Activated CD8-positive, alpha-beta T cell treated with anti-CD3 and anti-CD28 coated beads for 36 hours (primary cell): ENCODE results near the gene PRKCE. TPM values are rescaled to one million over a fixed set of nuclear protein-coding genes. Genes with fewer than 3 reads are reported as not detected.

Source experiments
- ATAC-seq: fragments of 200-7000 bp; cut with Tn5 transposase; one replicate; pipeline ENCODE4 v1.10.0; 2021; ENCODE audit warnings: mild to moderate bottlenecking, moderate library complexity
- CTCF ChIA-PET: fragments of 350-600 bp; sonication (Branson Sonifier 250); formaldehyde crosslinking; loops from one replicate; lab custom pipeline; 2021; ENCODE audit warnings: antibody characterized with exemption; lab: Charles Lee
- POLR2A ChIA-PET: fragments of 350-600 bp; sonication (Branson Sonifier 250); formaldehyde crosslinking; loops from one replicate; lab custom pipeline; 2021; ENCODE audit warnings: antibody characterized with exemption; lab: Charles Lee
- DNase-seq: peaks from one replicate; pipeline ENCODE4 v3.0.0-alpha.2; 2020
- H3K27ac Mint-ChIP-seq: one replicate; pipeline ENCODE4 v1.8.0; 2021; ENCODE audit warnings: mild to moderate bottlenecking, mixed read lengths
- H3K27me3 Mint-ChIP-seq: one replicate; pipeline ENCODE4 v1.8.0; 2021; ENCODE audit warnings: mixed read lengths
- H3K36me3 Mint-ChIP-seq: one replicate; pipeline ENCODE4 v1.8.0; 2021; ENCODE audit warnings: low read depth, mixed read lengths
- H3K4me1 Mint-ChIP-seq: one replicate; pipeline ENCODE4 v1.8.0; 2021; ENCODE audit warnings: low read depth, mixed read lengths
- H3K4me3 Mint-ChIP-seq: one replicate; pipeline ENCODE4 v1.8.0; 2021; ENCODE audit warnings: mild to moderate bottlenecking, moderate library complexity, mixed read lengths
- H3K9me3 Mint-ChIP-seq: one replicate; pipeline ENCODE4 v1.8.0; 2021; ENCODE audit warnings: mixed read lengths
- CTCF ChIP-seq: fragments of 200-600 bp; IDR thresholded peaks from one replicate; pipeline ENCODE4 v1.8.0; 2022; ENCODE audit warnings: antibody characterized with exemption, mild to moderate bottlenecking
- intact Hi-C: fragments of 100-400 bp; cut with micrococcal nuclease; formaldehyde crosslinking; loops from one replicate; pipeline ENCODE4 v1.10.0; 2022
- total RNA-seq, 2 experiments: library from RNA; stranded (reverse); gene quantifications; one replicate each; pipeline ENCODE4 v1.2.3, GENCODE V29; 2021

The PRKCE gene
- total RNA-seq, 2 experiments from 2014 or later, result 11.5 to 11.9 TPM

- TF ChIP-seq CTCF, result peak; percentile 93
- intact Hi-C loops, result loop anchor here (1.0 to 10.0 kb wide), 2 partner anchors 135 to 156 kb away; no protein-coding TSS in a partner anchor
- Mint-ChIP-seq H3K9me3 (no peaks in the 10 kb centered on the region), H3K4me3 (no peak overlapping the region), H3K27me3 (no peaks in the 10 kb centered on the region), H3K27ac (no peak overlapping the region), H3K4me1 (peaks cover 3% of the 10 kb centered on the region), H3K36me3 (no peaks in the 10 kb centered on the region)
- CTCF ChIA-PET, result interaction anchor here (0.6 to 4.4 kb wide), 42 partner anchors 8 to 796 kb away, joined by 3 to 51 read pairs (median 4); partner anchors contain the start of genes PRKCE and SRBD1
- ATAC-seq, result peak; percentile 88
- POLR2A ChIA-PET, result interaction anchor here (0.6 kb wide), 1 partner anchor 716 kb away, joined by 4 read pairs; no protein-coding TSS in a partner anchor
- DNase-seq, result peak; percentile 77
Measured at GRCh38 chr2:45778720-45779171, 127.3 kb downstream of the PRKCE start.

DNA sequence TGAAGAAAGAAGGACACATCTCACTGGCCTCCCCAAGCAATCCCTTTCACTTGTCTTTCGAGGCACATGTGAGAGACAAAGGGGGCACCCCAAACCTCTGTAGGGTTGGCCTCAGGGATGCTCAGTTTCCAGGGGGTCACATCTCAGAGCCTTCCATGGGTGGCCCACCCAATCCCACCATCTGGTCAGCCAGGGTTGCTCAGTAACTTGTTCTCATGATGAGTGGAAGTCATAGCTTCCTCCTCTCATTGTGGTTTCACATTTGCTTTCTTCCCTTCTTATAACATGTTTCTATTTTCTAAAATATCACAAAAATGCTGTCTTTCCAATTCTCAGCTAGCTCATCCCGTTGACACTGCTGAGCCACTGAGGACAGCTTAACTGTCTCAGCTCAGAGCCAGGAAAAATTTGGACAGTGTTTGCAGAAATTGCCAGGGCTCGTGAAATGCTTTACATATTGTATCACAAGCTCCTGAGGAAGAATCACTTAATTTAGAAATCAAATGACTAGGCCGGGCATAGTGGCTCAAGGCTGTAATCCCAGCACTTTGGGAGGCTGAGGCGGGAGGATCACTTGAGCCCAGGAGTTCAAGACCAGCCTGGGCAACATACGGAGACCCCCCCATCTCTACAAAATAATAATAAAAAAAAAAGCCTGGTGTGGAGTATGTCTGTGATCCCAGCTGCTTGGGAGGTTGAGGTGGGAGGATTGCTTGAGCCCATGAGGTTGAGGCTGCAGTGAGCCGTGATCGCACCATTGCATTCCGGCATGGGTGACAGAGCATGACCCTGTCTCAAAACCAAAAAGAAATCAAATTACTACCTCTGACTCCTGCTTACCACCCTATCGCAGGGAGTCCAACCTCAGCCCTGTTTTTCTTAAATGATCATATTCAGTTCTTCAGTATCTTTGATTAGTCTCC, 129.3 kb downstream of the PRKCE start:
- Mint-ChIP-seq H3K27me3 (no peaks in the 10 kb centered on the region), H3K27ac (no peak overlapping the region), H3K36me3 (no peaks in the 10 kb centered on the region), H3K4me1 (peaks cover 3% of the 10 kb centered on the region), H3K4me3 (no peak overlapping the region), H3K9me3 (no peaks in the 10 kb centered on the region)
- ChIA-PET POLR2A (no interaction called here), CTCF (interaction anchor here (0.7 to 4.4 kb wide), 15 partner anchors 9 to 163 kb away, joined by 3 to 51 read pairs (median 4); partner anchors contain the start of gene PRKCE)
- no peak for TF ChIP-seq CTCF
- intact Hi-C loops, result no loop called here
- ATAC-seq, result no peak
- DNase-seq, result no peak

DNA sequence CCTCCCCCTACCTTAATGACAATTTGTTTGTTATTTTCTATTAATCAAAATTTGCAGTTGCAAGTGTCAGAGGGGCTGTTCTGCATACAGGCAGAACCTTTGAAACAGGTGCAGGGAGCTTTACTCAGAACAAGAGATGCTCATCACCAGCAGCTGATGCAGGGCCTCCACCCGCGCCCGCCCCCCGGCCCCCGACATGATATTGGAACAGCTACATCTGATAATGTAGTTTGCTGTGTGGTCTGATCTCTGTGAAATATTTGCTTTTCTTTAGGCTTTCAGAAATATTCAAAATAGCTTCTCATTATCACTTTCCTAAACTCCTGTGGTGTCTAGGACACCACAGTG, 130.0 kb downstream of the PRKCE start:
- POLR2A ChIA-PET, result no interaction called here
- intact Hi-C loops, result no loop called here
- no peak overlapping the region for H3K27ac Mint-ChIP-seq

GRCh38 chr2:45782436-45782835, 131.0 kb downstream of the PRKCE start:
- Mint-ChIP-seq H3K9me3 (no peaks in the 10 kb centered on the region), H3K4me3 (no peak overlapping the region), H3K36me3 (no peaks in the 10 kb centered on the region), H3K27me3 (no peaks in the 10 kb centered on the region), H3K4me1 (peaks cover 8% of the 10 kb centered on the region), H3K27ac (no peak overlapping the region)
- ATAC-seq, result no peak
- ChIA-PET POLR2A (no interaction called here), CTCF (no interaction called here)
- no peak for DNase-seq
- intact Hi-C loops, result no loop called here
- no peak for TF ChIP-seq CTCF

More for the DNA sequence above, 130.0 kb downstream of the PRKCE start:
- CTCF ChIA-PET, result interaction anchor here (0.8 to 4.4 kb wide), 4 partner anchors 29 to 139 kb away, joined by 3 to 38 read pairs (median 18); partner anchors contain the start of gene PRKCE
- no peaks in the 10 kb centered on the region for H3K27me3 Mint-ChIP-seq
- H3K4me1 Mint-ChIP-seq, result peaks cover 8% of the 10 kb centered on the region
- TF ChIP-seq CTCF, result no peak
- DNase-seq (no peak), ATAC-seq (no peak)
- no peak overlapping the region for H3K4me3 Mint-ChIP-seq
- H3K9me3 Mint-ChIP-seq, result no peaks in the 10 kb centered on the region
- no peaks in the 10 kb centered on the region for H3K36me3 Mint-ChIP-seq

DNA sequence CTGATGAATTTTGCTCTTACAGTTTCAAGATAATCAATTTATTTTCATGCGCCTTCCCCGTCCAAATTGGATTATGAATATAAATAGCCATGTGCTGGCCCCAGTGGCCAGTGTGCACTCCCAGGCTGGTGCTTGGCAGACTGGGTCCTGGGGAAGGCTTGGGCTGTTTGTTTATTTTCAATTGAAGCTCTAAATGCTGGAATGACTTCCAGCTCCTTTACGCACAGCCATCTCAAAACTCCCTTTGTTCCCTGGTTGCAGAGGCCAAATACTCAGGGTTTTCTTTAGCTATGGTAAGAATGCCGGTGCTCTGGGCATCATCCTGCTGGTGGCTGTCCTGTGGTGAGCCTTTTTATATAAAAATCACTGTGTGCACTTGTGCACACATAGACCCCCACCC, 131.5 kb downstream of the PRKCE start:
- H3K27ac Mint-ChIP-seq, result no peak overlapping the region
- ChIA-PET POLR2A (no interaction called here), CTCF (no interaction called here)
- H3K9me3 Mint-ChIP-seq, result no peaks in the 10 kb centered on the region
- TF ChIP-seq CTCF, result no peak
- no peaks in the 10 kb centered on the region for H3K27me3 Mint-ChIP-seq
- DNase-seq, result no peak
- intact Hi-C loops, result no loop called here
- H3K4me3 Mint-ChIP-seq, result no peak overlapping the region
- no peak for ATAC-seq
- H3K4me1 Mint-ChIP-seq, result peaks cover 8% of the 10 kb centered on the region
- H3K36me3 Mint-ChIP-seq, result no peaks in the 10 kb centered on the region
